Measurements from ENCODE around the gene RPGR.

Gene RPGR

DNA sequence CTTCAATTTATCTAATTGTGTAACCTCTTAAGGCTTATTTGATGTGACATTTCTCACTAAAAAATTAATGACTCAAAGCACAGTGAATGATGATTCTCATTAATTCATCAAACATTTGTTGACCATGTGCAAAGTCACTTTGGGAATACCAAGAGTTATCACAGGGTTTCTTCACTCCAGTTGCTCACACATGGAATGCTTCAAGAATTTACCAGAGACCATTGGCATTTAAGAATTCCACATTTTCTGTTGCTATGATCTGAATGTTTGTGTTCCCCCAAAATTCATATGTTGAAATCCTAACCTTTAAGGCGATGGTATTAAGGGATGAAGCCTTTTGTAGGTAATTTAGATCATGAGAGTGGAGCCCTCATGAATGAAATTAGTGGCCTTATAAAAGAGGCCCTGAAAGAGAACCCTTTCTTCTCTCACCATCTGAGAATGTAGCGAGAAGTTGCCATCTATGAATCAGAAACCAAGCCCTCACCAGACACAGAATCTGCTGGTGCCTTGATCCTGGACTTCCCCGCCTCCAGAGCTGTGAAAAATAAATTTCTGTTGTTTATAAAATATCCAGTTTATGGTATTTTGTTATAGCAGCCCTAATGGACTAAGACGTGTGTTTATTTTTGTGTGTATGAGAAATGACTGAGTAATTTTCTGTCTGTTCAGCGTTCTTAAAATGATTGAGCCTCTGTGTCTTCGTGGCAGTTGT, 90.3 kb downstream of the RPGR start:
- TF ChIP-seq, protein P1, sequence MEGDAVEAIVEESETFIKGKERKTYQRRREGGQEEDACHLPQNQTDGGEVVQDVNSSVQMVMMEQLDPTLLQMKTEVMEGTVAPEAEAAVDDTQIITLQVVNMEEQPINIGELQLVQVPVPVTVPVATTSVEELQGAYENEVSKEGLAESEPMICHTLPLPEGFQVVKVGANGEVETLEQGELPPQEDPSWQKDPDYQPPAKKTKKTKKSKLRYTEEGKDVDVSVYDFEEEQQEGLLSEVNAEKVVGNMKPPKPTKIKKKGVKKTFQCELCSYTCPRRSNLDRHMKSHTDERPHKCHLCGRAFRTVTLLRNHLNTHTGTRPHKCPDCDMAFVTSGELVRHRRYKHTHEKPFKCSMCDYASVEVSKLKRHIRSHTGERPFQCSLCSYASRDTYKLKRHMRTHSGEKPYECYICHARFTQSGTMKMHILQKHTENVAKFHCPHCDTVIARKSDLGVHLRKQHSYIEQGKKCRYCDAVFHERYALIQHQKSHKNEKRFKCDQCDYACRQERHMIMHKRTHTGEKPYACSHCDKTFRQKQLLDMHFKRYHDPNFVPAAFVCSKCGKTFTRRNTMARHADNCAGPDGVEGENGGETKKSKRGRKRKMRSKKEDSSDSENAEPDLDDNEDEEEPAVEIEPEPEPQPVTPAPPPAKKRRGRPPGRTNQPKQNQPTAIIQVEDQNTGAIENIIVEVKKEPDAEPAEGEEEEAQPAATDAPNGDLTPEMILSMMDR (IDR thresholded peaks at IDR 0.05; ENCODE audit: low read depth, low read length, missing control alignments), result no peak
- H3K4me3 ChIP-seq (ENCODE audit: low read depth, low read length), result no peak overlapping the region
- in situ Hi-C loops (cut with HindIII; ENCODE audit: low sequenced_read_pairs), result no loop called here
- DNase-seq (ENCODE audit: low read depth), result no peak

DNA sequence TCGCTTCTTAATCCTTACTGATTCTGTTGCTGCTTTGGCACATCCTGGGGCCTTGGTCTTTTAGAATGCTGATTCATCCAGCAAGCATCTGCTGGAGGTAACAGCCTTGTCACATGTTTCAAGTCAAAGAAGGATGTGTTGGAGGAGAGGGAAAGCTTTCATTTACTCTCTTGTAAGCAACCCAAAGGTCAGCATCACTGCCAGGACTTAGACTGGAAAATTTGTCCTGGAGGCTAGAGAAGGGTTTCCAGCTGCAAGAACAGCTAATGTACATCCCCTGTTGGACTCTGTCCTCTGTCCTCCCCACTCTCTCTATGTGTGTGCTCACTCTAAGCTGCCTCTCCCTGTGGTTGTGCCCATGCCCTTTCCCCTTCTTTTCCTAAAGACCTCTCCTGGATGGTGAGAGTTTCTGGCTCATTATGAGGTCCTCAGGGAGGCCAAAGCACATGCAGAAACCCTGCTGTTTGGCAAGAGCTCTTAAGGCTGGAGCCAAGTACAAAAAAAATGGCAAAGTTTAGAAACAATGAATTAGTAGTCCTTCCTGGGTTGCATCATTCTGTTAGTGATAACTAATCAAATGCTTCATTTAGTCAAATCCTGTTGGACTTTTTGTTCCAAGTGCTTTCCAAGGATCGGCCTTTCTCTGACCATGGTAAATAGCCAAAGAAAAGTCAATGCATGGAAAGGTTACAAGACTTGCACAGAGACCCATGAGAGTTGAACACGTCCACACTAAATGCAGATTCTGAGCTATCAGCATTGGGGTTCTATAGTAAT, 93.2 kb downstream of the RPGR start:
- in situ Hi-C loops (cut with HindIII; ENCODE audit: low sequenced_read_pairs), result no loop called here
- TF ChIP-seq, protein P1 (IDR thresholded peaks at IDR 0.05; ENCODE audit: low read depth, low read length, missing control alignments), result no peak
- DNase-seq (ENCODE audit: low read depth), result peak; percentile 70
- no peak overlapping the region for H3K4me3 ChIP-seq (ENCODE audit: low read depth, low read length)

DNA sequence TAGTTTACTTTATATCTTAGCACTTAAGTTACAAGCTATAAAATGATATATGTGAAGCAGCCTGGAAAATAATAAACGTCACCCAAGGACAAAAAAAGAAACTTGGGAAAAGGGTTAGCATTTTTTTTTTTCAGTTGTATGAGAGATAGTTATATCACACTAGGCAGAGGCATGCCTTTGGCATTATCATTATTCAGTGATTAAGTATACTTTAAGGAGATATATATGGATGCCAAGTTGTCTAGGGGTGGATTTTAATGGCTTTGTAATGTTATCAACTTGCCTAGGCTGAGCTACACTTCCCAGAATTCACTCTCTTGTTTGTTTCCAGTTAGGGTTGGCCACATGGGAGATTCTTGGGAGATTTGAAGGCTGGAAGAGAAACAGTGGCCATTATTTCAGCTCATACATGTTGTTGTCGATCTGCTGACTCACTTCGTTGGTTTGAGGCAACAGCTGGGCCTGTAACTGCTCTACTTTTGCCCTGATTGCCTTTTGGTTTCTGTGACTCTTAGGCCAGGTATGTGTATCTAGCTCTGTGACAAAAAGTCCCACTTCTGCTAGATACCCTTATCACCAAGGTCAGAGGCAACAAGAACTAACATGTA, 95.1 kb downstream of the RPGR start:
- in situ Hi-C loops (cut with HindIII; ENCODE audit: low sequenced_read_pairs), result no loop called here

DNA sequence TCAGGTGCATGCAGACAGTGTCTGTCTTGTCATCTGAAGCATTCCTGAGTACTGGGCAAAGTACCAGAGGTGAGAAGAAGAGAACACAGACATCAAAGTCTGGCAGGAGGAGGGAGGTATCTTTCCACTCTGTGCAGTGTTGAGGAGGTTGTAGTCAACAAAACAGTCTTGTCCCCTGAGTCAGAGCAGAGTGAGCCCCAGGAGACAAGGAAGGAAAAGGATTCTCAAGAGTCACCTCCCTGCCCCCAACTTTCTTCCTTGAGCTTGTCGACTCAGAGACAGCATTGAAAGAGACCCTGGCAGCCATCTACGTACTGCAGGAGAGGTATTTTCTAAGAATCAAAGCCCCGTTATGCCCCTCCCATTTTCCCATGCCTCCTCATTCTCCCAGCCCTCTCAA, 102.2 kb downstream of the RPGR start:
- TF ChIP-seq, protein P1 (IDR thresholded peaks at IDR 0.05; ENCODE audit: low read depth, low read length, missing control alignments), result no peak
- no peak overlapping the region for H3K4me3 ChIP-seq (ENCODE audit: low read depth, low read length)
- no peak for DNase-seq (ENCODE audit: low read depth)
- in situ Hi-C loops (cut with HindIII; ENCODE audit: low sequenced_read_pairs), result no loop called here

More for the DNA sequence above, 95.1 kb downstream of the RPGR start:
- TF ChIP-seq, protein P1 (IDR thresholded peaks at IDR 0.05; ENCODE audit: low read depth, low read length, missing control alignments), result no peak
- no peak overlapping the region for H3K4me3 ChIP-seq (ENCODE audit: low read depth, low read length)
- no peak for DNase-seq (ENCODE audit: low read depth)

DNA sequence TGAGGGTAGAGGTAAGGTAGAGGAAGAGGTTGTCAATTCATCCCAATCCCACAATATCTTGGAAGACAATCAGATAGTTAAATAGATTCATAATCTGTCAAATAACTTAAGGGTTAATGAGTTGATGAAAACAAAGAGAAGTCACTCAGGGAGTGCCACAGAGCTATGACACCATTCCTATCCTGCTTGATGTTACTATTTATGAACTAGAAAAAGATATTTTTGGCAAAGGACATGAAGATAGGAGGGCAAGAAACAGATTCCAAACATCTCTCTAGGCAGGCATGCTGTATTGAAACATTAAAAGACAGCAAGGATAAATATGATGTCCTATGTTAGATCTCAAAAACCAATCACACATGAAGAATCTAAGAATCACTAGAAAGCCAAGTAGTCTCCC, 103.1 kb downstream of the RPGR start:
- TF ChIP-seq, protein P1 (IDR thresholded peaks at IDR 0.05; ENCODE audit: low read depth, low read length, missing control alignments), result no peak
- DNase-seq (ENCODE audit: low read depth), result no peak
- in situ Hi-C loops (cut with HindIII; ENCODE audit: low sequenced_read_pairs), result no loop called here
- no peak overlapping the region for H3K4me3 ChIP-seq (ENCODE audit: low read depth, low read length)

DNA sequence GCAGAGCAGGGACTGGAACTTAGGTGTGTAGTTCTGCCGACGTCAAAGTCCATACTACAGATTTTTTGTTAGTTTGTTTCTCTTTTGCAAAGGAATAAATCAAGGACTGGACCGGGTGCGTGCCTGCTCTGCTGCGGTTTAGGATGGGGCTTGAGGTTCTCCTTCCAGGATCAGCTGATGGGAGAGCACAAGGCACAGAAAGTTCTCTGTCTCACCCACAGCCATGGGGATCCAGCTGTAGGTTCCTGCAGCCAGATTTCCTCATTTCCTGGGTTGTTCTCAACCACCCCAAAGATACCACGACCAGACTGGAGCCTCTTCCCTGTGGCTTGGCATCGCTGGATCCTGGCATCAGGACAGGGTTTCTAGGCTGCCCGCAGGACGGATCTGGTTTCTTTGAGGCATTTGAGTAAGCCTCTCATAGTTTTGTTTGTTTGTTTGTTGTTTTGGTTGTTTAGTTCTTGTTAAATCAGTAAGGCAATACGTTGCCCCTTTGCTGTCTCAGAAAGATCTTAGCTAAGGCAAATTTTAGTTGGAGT, 105.8 kb downstream of the RPGR start:
- H3K4me3 ChIP-seq (ENCODE audit: low read depth, low read length), result no peak overlapping the region
- DNase-seq (ENCODE audit: low read depth), result no peak
- TF ChIP-seq, protein P1 (IDR thresholded peaks at IDR 0.05; ENCODE audit: low read depth, low read length, missing control alignments), result no peak
- in situ Hi-C loops (cut with HindIII; ENCODE audit: low sequenced_read_pairs), result no loop called here

All from astrocyte of the cerebellum (primary cell).